Measurements from ENCODE around the gene ARHGEF28. TPM values are rescaled to one million over a fixed set of nuclear protein-coding genes. Genes with fewer than 3 reads are reported as not detected.

ARHGEF28 gene
- total and polyA plus RNA-seq, 2 of the 13 experiments (the other 11 are each of a cell fraction or from before 2014, with no cell fraction given): 17.4 to 34.1 TPM

GRCh38 chr5:73674669-73675004 is 48.6 kb downstream of the ARHGEF28 start:
- ChIA-PET POLR2A (interaction anchor here (0.8 to 2.9 kb wide), 5 partner anchors 10 to 57 kb away, joined by 3 to 15 read pairs (median 4); no protein-coding TSS in a partner anchor), CTCF (ENCODE audit: low intra/inter-chr PET ratio, low total read pairs) (no interaction called here)
- 100% methylated on average over 2 of the region's 2 CpGs for WGBS (ENCODE audit: low lambda C conversion rate)
- FAIRE-seq (no peak), DNase-seq (ENCODE audit: low spot score) (no peak), ATAC-seq (no peak)
- no peak overlapping the region for H3K9ac ChIP-seq (ENCODE audit: insufficient read depth, low read depth, low read length)
- peaks cover 73% of the 10 kb centered on the region for H3K4me1 ChIP-seq (ENCODE audit: insufficient read depth, low read length)
- 0 out of 2 replicates have a peak, but pooled peaks have one; percentile 28 for TF ChIP-seq FOSL2 (CRISPR knock-in tag; IDR thresholded peaks at IDR 0.05)
- TF ChIP-seq ZFP36 (IDR thresholded peaks at IDR 0.05; ENCODE audit: borderline replicate concordance, low read depth, low read length, partially characterized antibody): no peak
- TF ChIP-seq TP53 (CRISPR knock-in tag; conservative IDR thresholded peaks at IDR 0.05): no peak
- no peak for TF ChIP-seq ZNF282 (IDR thresholded peaks at IDR 0.05; ENCODE audit: partially characterized antibody)
- H3K27ac ChIP-seq (ENCODE audit: extremely low read length, insufficient read depth, low read length): peak overlapping the region; percentile 65
- H2AFZ ChIP-seq (ENCODE audit: low read length): no peak overlapping the region
- H3K4me3 ChIP-seq (replicated peaks in 1 of 3; ENCODE audit: insufficient read depth in 1 of 3, low read depth in 2 of 3, low read length in 3 of 3): no peak overlapping the region
- H3K79me2 ChIP-seq (ENCODE audit: insufficient read depth, low read length): peaks cover 55% of the 10 kb centered on the region
- intact Hi-C loops (cut with micrococcal nuclease; ENCODE audit: unreplicated experiment) (no loop called here), in situ Hi-C loops (cut with HindIII; ENCODE audit: extremely low pct_ligation_motif_present, low pct_unique_long_range_greater_than_20kb) (no loop called here)
- no peaks in the 10 kb centered on the region; a peak in 1 of 5 replicates for H3K36me3 ChIP-seq (replicated peaks in 1 of 2; ENCODE audit: control insufficient read depth in 1 of 2, insufficient read depth in 2 of 2, low read length in 2 of 2)
- no peaks in the 10 kb centered on the region for H4K20me1 ChIP-seq (ENCODE audit: insufficient read depth, low read length)
- H3K4me2 ChIP-seq (ENCODE audit: low read depth, low read length): no peak overlapping the region
- BruUV-seq (replicated peaks): no TSS peak
- H3K27me3 ChIP-seq (ENCODE audit: control insufficient read depth in 1 of 2, insufficient read depth in 2 of 2, low read length in 2 of 2): no peaks in the 10 kb centered on the region
- H3K9me3 ChIP-seq (ENCODE audit: low read length): no peaks in the 10 kb centered on the region

DNA sequence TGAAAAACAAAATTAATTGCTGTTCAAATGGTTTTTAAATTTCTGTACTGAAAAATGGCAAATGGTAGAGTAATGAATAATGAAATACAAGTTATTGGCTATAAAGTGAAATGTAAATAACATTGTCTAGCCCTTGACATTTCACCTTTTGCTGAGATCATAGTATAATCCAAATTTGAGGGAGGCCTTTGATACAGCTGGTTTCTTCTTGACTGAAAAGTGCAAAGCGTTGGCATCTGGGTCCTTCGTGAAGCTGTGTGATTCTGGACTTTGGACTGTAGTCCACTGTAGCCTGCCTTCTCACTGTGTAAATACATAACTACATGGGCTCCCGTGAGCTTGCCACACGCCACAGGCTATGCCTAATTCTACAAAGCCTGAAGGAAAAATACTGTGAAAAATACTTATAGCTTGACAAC is 52.3 kb downstream of the ARHGEF28 start:
- H3K4me2 ChIP-seq (ENCODE audit: low read depth, low read length): peak overlapping the region; percentile 66
- no peak overlapping the region for H2AFZ ChIP-seq (ENCODE audit: low read length)
- intact Hi-C loops (cut with micrococcal nuclease; ENCODE audit: unreplicated experiment): loop anchor here (1.0 kb wide), 1 partner anchor 51 kb away; no protein-coding TSS in a partner anchor
- no peaks in the 10 kb centered on the region for H4K20me1 ChIP-seq (ENCODE audit: insufficient read depth, low read length)
- peak overlapping the region in 2 of 3 experiments; percentile 32 to 33; a peak in 2 of 6 replicates for H3K4me3 ChIP-seq (replicated peaks in 1 of 3; ENCODE audit: insufficient read depth in 1 of 3, low read depth in 2 of 3, low read length in 3 of 3)
- H3K9me3 ChIP-seq (ENCODE audit: low read length): no peaks in the 10 kb centered on the region
- 1% methylated on average over 4 of the region's 4 CpGs for WGBS (ENCODE audit: low lambda C conversion rate)
- POLR2A ChIA-PET: interaction anchor here (0.6 to 2.3 kb wide), 12 partner anchors 12 to 137 kb away, joined by 3 to 21 read pairs (median 6); partner anchors contain the start of genes ANKRA2, ARHGEF28 and UTP15
- H3K4me1 ChIP-seq (ENCODE audit: insufficient read depth, low read length): peaks cover 56% of the 10 kb centered on the region
- H3K36me3 ChIP-seq (replicated peaks in 1 of 2; ENCODE audit: control insufficient read depth in 1 of 2, insufficient read depth in 2 of 2, low read length in 2 of 2): peaks cover 0 to under 1% of the 10 kb centered on the region in 2 experiments; a peak in 1 of 5 replicates
- DNase-seq (ENCODE audit: low spot score) (peak; percentile 95), ATAC-seq (peak; percentile 98), FAIRE-seq (peak; percentile 99)
- H3K9ac ChIP-seq (ENCODE audit: insufficient read depth, low read depth, low read length): peak overlapping the region; percentile 56; the same call in 1 of the 2 replicates
- peak overlapping the region; percentile 80 for H3K27ac ChIP-seq (ENCODE audit: extremely low read length, insufficient read depth, low read length)
- BruUV-seq (replicated peaks): no TSS peak
- in situ Hi-C loops (cut with HindIII; ENCODE audit: extremely low pct_ligation_motif_present, low pct_unique_long_range_greater_than_20kb): no loop called here
- no peaks in the 10 kb centered on the region for H3K27me3 ChIP-seq (ENCODE audit: control insufficient read depth in 1 of 2, insufficient read depth in 2 of 2, low read length in 2 of 2)
- CTCF ChIA-PET (ENCODE audit: low intra/inter-chr PET ratio, low total read pairs): no interaction called here
- H3K79me2 ChIP-seq (ENCODE audit: insufficient read depth, low read length): peaks cover 49% of the 10 kb centered on the region
- peak; percentile 75 for TF ChIP-seq KMT2A (CRISPR knock-in tag; IDR thresholded peaks at IDR 0.05)
- no peak for TF ChIP-seq ATF7 (IDR thresholded peaks at IDR 0.05)
- TF ChIP-seq ATF7 (CRISPR knock-in tag; IDR thresholded peaks at IDR 0.05): no peak
- peak; percentile 74 for TF ChIP-seq NCOA2 (CRISPR knock-in tag; IDR thresholded peaks at IDR 0.05)
- no peak for TF ChIP-seq RERE (CRISPR knock-in tag; IDR thresholded peaks at IDR 0.05; ENCODE audit: low read depth)
- TF ChIP-seq, protein P1, sequence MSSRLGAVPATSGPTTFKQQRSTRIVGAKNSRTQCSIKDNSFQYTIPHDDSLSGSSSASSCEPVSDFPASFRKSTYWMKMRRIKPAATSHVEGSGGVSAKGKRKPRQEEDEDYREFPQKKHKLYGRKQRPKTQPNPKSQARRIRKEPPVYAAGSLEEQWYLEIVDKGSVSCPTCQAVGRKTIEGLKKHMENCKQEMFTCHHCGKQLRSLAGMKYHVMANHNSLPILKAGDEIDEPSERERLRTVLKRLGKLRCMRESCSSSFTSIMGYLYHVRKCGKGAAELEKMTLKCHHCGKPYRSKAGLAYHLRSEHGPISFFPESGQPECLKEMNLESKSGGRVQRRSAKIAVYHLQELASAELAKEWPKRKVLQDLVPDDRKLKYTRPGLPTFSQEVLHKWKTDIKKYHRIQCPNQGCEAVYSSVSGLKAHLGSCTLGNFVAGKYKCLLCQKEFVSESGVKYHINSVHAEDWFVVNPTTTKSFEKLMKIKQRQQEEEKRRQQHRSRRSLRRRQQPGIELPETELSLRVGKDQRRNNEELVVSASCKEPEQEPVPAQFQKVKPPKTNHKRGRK (CRISPR knock-in tag; IDR thresholded peaks at IDR 0.05): 0 out of 2 replicates have a peak, but pooled peaks have one; percentile 49
- TF ChIP-seq FOXC1 (CRISPR knock-in tag; IDR thresholded peaks at IDR 0.05; ENCODE audit: borderline replicate concordance): no peak
- peak; percentile 50; the same call in 1 of the 2 replicates for TF ChIP-seq FOXA1 (IDR thresholded peaks at IDR 0.05)
- peak; percentile 93 for TF ChIP-seq FOXA1 (CRISPR knock-in tag; IDR thresholded peaks at IDR 0.05)
